GM19324 (cell line): ENCODE results near the gene CYFIP1.

ENCODE experiments used
- ATAC-seq: cut with Tn5 transposase; IDR thresholded peaks from one replicate; pipeline ENCODE4 v1.9.1; 2021; ENCODE audit warnings: mild to moderate bottlenecking, moderate library complexity; ENCODE audit not compliant: unreplicated experiment, low FRiP score

CYFIP1 gene

GRCh38 chr15:22874256-22874655 is 105.9 kb downstream of the CYFIP1 start:
- no peak for ATAC-seq

- ATAC-seq: no peak
Measured at GRCh38 chr15:22873841-22874240, 106.3 kb downstream of the CYFIP1 start.

GRCh38 chr15:22872936-22873701 is 107.0 kb downstream of the CYFIP1 start:
- no peak for ATAC-seq

GRCh38 chr15:22871481-22872086 is 108.6 kb downstream of the CYFIP1 start:
- ATAC-seq: no peak

GRCh38 chr15:22870865-22871264 is 109.3 kb downstream of the CYFIP1 start:
- ATAC-seq: no peak

GRCh38 chr15:22869856-22870255 is 110.3 kb downstream of the CYFIP1 start:
- no peak for ATAC-seq

- no peak for ATAC-seq
Measured at GRCh38 chr15:22868928-22869327, 111.2 kb downstream of the CYFIP1 start.

GRCh38 chr15:22868495-22868894 is 111.7 kb downstream of the CYFIP1 start:
- ATAC-seq: no peak

GRCh38 chr15:22867886-22868285 is 112.3 kb downstream of the CYFIP1 start:
- ATAC-seq: no peak

- ATAC-seq: no peak
Measured at GRCh38 chr15:22866079-22866478, 114.1 kb downstream of the CYFIP1 start.

- no peak for ATAC-seq
Measured at GRCh38 chr15:22863356-22863755, 116.8 kb downstream of the CYFIP1 start.

- no peak for ATAC-seq
Measured at GRCh38 chr15:22861161-22861560, 119.0 kb downstream of the CYFIP1 start.

- ATAC-seq: no peak
Measured at GRCh38 chr15:22856659-22857058, 123.5 kb downstream of the CYFIP1 start.

GRCh38 chr15:22855791-22856190 is 124.4 kb downstream of the CYFIP1 start:
- ATAC-seq: no peak

GRCh38 chr15:22851513-22851912 is 128.7 kb downstream of the CYFIP1 start:
- no peak for ATAC-seq

GRCh38 chr15:22850055-22850454 is 130.1 kb downstream of the CYFIP1 start:
- no peak for ATAC-seq

GRCh38 chr15:22846073-22846472 is 134.1 kb downstream of the CYFIP1 start:
- no peak for ATAC-seq

- no peak for ATAC-seq
Measured at GRCh38 chr15:22845289-22845900, 134.8 kb downstream of the CYFIP1 start.

- ATAC-seq: no peak
Measured at GRCh38 chr15:22844421-22845288, 135.5 kb downstream of the CYFIP1 start.

- ATAC-seq: no peak
Measured at GRCh38 chr15:22839046-22839695, 141.0 kb downstream of the CYFIP1 start.
